HT1080 (cell line): ENCODE measurements around the gene NOX5. TPM values are rescaled to one million over a fixed set of nuclear protein-coding genes. Genes with fewer than 3 reads are reported as not detected.

Experiments
- DNase-seq: peaks from one replicate; pipeline ENCODE4 v3.0.0-alpha.2; 2015; ENCODE audit warnings: low read depth
- total RNA-seq: library from RNA; depleted of rRNA; stranded (reverse); fragments of >200 nt; shearing (Covaris generic); gene quantifications from 2 replicates; pipeline ENCODE4 v1.2.3, GENCODE V29; 2014

The NOX5 gene
- total RNA-seq, 1 experiment from 2014 or later = 0.03 TPM

DNA sequence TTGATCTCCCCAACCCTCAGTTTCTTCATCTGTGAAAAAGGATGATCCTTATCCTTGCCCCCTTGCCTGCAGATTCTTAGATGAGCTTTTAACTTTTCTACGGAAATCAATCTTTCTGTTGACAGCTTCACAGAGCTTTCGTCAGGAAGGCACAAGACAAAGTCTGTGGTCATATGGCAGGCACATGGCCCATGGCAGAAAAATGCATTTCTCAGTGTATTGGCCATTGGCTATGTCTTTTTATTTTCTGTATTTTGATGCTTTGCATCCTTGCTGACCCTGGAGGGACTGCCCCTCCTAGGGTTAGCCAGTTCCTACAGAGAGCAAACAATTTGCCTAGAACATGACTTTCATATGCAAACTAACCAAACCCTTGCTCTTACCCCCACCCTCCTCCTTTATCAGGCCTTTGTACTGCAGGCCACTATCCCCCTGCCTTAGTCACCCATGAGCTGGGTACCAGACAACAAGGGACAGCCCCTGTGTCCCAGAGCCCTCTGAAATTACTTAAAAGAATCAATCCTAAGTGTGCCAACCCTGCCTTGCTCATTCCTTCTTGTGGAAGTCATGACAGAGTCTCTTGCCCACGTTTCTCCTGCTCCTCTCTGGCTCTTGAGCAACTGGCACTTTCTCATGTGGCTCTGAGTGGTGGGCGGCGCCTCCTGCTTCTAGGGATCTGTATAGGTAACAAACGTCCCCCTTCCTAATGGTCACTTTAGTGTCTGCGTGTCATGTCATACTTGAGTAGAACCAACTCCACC is 24.1 kb upstream of the NOX5 start:
- no peak for DNase-seq

DNA sequence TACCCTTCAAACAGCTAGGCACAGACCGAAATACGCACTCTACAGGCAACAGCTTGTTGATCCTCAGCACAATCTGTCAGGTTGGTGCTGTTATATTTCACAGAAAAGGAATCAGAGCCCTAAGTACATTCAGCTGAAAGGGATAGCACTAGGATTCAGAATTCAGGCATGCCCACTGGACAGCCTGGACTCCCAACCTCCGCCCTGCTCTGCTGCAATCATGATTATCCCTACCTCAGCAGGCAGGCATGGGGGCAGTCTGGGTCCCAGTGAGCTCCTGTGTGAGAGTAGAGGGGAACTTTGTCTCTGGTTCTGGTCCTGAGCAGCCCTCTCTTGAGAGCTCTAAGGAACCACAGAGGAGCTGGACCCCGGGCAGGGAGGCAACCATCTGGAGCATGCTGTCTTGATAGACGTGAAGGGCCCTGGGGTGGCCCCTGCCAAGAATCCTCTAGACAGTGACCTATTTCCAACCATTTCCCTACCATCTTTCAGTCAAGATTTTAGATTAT is 23.4 kb upstream of the NOX5 start:
- DNase-seq = no peak

DNA sequence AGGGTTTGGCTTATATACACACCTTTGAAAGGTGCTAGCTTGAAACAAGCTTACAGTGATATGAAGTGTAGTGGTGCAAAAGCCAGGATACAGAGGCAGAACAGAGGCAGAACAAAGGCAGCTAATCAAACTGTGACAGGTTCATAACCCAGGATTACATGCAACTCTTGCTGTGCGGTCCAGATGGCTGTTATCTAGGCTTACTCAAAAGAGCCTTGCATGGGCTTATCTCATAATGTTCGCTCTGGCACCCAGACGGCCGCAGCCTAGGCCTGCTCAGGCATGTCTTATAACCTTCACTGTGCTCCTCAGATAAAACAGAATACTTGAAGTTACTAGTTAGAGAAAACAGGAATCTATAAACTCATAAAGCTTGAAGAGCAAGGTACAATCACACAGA is 22.8 kb upstream of the NOX5 start:
- no peak for DNase-seq

DNA sequence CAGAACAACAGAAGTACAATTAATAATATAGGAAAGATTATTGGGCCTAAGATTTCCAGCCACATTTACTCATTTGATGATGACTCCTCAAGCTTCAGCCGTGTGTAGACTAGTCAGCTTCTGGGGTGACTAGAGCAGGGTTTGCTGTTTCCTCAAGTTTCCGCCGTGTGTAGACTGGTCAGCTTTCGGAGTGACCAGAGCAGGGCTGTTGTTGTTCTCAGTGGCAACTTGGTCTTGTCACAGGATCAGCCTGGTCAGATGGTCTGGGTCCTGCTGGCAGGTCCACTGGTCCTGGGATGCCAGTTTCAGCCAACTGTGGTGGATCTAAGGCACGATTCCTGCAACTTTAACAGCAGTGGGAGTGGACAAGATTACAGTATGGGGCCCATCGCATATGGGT is 21.8 kb upstream of the NOX5 start:
- no peak for DNase-seq

DNA sequence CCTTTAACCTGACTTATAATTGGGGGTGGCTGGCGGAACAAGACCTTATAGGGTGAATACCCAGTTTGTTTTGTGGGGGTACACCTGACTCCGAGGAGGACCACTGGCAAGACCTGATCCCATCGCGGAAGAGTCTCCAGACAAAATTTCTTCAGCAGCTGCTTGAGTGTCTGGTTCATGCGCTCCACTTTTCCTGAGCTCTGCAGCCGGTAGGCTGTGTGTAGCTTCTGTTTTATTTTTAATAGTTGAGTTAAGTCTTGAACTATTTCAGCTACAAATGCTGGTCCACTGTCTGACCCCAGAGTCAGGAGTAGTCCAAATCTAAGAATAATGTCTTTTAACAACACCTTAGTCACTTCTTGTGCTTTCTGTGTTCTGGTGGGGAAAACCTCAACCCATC is 21.2 kb upstream of the NOX5 start:
- no peak for DNase-seq

DNA sequence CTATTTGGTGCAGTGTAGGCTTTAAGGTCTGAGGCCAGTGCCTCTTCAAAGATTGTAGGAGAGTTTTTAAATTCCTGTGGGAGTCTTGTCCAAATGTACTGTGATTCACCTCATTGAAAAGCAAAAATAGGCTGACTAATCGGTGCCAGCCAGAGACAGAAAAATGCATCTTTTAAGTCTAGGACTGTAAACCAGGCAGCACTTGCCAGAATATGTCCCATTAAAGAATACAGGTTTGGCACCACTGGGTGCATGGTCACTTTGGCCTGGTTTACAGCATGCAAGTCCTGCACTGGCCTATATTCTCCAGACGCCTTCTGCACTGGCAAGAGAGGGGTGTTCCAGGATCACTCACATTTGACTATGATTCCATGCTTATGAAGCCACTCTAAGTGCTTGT is 20.3 kb upstream of the NOX5 start:
- peak; percentile 35 for DNase-seq

DNA sequence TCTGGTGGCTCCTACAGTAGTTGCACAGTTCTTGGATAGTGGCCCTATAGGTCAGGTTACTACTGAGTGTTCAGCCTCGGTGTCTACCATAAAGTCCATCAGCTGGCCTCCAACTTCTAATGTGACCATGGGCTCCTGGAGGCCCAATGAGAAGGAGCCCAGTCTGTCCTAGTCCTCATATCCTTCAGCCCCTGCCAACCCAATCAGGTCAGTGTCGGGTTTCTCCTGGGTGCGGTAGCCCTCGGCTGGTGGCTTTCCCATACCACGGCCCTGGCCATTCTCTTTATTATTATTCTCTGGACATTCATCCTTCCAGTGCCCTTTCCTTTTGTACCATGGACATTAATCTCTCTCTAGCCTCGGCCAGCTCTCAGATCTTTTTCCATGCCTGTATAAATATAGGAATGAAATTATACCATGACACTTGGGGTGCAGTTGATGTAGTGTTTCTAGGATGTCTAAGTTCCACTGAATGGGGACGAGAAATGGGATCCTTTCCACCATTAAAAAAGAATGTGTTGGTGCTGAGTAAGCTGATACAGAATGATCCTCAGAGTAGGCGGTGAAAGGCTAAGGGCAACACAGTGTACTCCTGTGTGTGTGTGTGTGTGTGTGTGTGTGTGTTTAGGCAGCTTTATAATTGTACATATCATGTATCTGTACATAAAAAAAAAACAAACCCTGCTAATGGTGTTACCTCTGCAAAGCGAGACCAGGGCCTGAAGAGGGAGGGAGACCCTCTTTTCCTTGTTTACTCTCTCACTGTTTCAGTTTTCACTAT is 19.3 kb upstream of the NOX5 start:
- no peak for DNase-seq

DNA sequence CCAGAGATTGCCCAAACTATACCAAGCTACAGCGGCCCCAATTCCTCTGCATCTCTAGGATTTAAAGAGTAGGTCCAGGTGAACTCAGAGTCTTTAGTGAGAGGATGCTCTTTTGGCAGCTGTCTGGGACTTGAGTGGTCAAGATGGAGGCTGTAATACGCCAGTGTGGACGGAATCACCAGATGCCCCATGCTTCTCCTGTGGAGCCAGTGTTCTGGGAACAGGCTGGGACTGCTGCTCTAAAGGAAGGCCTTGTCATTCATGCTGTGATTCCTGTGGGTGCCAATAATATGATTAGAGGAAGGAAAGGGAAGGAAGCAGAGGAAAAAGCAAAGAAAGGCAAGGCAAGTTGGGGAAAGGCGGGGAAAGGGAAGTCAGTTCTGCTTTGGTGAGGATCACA is 17.4 kb upstream of the NOX5 start:
- no peak for DNase-seq

DNA sequence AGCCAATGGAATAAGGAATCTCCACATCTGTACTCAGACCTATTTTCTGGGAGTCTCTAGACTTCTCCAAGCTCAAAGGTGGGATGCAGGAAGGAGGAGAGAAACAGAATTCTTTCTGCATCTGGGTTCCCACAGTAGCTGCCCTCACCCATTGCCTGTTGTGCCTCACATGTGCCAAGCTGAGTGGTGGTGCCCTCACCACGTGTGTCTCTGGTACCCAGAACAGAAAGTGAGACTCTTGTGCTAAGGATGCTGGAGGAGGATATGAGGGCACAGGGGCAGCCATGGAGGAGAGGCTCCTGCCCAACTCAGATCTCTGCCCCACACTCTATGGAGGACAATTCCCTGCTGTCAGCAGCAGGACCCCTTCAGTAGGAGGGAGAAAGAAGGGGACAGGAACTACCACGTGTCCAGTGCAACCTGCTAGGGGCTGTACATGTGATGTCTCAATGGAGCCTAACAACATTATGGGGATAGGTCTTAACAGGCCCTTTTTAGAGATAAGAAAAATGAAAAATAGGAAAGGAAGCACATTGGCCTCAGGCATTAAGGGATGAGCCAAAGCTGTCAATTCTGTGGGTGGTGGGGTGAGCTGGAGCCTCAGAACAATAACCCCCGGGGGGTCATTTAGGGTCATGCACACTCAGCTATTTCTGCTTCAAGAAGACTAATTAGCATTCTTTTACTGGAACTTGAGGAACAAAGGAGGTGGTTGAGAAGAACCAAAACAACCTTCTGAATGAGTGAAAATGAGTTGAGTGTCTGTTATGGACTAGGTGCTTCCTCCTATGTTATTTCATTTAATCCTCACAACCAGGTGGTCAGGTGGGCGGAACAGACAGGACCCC is 16.3 kb upstream of the NOX5 start:
- no peak for DNase-seq

DNA sequence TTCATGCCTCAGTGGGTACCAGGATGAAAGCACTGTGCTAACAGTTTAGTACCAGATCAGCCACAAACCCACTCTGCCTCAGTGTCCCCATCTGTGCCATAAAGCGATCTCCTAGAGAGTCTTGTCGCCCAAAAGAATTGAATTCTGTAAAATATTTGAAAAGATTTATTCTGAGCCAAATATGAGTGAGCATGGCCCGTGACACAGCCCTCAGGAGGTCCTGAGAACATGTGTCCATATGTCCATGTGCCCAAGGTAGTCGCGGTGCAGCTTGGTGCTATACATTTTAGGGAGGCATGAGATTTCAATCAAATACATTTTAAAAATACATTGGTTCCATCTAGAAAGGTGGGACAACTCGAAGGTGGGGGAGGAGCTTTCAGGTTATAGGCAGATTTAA is 15.4 kb upstream of the NOX5 start:
- DNase-seq = no peak

DNA sequence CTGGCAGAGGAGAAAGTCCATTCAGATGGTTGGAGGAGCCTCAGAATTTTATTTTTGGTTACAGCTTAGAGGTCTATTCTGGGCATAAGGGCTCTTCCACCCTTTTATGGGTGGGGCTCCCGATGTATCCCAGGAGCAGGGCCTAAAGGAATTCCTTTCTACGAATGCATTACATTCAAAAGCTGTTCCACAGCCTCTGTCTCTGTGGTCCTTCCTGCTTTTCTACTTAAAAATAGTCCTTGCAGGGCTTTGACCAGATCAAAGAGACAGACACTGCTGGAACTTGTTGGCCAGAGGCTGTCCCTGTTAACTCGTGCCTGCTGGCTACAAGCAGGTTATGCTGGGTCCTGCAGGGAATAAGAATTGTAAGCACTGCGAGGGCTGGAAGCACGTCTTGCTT is 14.4 kb upstream of the NOX5 start:
- no peak for DNase-seq

DNA sequence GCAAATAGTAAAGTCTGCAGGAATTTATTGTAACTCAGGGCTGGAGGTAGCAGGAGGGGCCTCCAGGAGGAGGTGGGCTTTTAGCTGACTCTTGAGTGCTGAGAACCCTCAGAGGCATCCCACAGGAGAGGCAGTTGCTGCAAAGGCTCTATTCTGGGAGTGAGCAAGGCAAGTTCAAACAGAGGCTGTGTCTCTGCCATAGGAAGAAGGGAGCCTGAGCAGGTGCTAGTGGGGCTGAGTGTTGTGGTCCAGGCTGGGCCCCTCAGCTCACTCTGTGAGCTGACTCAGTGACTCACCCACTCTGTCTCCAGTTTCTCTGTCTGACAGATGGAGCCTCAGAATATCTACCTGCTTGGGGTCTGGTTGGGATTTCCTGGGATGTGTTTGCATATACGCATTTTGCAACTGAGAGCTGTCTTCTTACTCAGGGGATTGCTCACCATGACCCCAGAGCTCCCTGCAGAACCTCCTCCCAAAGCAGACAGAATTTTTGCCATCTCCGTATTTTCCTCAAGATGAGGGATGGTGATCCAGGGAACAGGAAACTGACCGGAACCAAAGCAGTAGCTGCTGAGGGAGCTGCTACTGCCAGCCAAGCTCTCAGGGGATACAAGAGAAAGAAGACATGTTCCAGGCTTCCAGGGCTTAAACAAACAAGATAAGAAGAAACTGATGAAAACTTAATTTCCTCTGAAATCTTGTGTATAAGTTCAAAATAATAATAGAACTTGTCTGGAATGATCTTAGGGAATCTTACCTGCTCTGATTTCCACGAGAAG is 13.6 kb upstream of the NOX5 start:
- DNase-seq = no peak

DNA sequence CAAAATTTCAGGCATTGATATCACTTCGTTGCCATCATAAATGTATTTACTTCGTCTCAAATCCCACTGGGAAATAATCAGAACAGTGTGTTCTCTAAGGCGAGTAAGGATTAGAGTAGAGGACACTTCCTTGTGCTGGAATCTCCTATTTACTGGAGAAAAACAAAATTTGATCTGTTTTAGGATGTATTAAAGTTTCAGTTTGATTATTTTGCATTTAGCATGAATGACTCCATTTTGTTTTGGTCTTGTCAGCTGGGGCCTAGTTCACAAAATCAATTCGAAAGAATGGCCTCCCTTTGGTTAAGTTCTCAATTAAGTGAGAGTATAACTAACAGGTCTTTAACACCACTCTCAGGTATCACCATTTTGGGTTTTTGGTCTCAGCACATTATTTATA is 11.7 kb upstream of the NOX5 start:
- DNase-seq = no peak

DNA sequence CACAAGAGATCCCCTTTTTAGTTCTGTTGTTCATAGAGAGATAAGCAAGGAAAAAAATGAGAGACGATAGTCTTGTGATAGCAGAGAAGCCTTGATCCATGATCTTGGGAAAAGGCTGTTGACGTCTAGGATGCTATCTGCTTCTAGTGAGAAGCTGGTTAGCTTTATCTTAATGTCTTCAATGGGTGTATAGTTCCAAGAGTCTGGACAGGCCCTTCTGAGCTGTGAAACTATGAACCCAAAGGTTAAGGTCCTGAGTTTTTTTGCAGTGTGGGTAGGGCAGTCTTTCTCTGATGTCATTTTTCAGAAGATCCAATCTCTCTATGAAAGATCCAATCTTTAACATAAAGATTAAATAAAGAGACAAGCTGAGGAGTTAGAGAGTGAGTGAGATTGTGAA is 10.5 kb upstream of the NOX5 start:
- DNase-seq = no peak

DNA sequence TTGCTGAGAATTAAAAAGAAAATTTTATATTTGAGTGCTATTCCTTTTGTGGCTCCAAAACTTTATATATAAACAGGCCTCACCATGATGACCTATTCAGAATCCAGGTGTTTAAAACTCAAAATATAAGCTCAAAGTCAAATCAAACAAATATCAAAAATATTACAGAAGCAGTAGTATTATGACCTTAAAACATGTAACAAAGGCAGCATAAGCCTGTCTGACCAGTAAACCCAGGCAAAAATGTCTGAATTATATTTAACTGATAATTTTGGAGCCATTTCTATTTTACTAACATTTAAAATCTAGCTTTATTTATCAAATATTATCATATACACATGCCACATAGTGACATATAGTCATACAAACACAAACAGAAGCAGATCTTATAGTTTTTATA is 6.4 kb upstream of the NOX5 start:
- DNase-seq = no peak

DNA sequence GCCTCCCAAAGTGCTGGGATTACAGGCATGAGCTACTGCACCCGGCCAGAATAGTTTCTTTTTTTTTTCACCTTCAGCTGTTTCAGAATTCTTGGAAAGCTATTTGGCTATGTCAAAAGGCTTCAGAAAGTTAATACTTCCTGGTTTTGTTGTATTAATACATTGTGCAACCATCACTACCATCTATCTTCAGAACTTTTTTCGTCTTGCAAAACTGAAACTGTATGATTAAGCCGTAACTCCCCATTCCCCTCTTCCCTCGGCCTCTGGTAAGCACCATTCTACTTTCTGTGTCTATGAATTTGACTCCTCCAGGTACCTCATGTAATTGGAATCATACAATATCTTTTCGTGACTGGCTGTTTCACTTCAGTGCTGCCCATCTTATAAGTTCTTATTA is 5.2 kb upstream of the NOX5 start:
- no peak for DNase-seq

DNA sequence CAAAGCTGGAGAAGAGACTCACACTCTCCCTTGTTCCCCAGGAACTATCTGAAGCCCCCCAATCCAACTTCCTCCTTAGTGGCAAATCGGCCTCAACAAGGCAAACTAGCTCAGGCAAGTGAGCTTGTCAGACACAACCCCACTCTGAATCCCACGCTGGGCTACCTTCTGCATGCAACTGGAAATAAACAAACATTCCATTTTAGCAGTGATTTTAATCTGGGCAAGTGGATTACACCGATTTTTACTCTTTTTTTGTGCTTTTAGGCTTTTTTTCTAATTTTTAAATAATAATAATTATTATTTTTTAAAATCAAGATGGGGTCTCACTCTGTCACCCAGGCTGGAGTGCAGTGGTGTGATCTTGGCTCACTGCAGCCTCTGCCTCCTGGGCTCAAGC is 2.9 kb upstream of the NOX5 start:
- DNase-seq = no peak

DNA sequence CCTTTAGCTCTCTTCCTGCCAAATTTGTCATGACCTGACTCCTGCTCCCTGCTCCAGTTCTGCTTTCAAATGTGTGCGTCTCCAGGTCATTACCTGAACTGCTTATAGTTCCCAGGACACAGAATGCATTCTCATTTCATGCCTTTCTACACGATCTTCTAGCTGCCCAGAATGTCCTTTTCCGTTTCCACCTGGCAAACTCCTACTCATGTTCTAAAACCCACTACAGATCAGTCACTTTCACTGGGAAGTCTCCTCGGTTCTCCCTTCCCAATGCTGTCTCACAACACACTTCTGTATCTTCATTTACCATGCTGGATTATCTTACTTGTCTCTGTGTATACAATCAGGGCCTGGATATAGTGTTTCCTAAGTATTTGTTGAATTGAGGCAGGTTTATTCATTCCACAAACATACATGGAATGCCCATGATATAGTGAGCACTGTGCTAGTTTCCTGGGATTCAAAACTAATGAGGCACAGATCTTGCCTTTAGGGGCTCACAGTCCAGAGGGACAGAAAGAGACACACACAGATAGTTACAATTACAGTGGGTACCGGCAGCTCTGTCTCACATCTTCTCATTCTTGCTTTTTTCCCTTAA is 1.6 kb upstream of the NOX5 start:
- DNase-seq = no peak

DNA sequence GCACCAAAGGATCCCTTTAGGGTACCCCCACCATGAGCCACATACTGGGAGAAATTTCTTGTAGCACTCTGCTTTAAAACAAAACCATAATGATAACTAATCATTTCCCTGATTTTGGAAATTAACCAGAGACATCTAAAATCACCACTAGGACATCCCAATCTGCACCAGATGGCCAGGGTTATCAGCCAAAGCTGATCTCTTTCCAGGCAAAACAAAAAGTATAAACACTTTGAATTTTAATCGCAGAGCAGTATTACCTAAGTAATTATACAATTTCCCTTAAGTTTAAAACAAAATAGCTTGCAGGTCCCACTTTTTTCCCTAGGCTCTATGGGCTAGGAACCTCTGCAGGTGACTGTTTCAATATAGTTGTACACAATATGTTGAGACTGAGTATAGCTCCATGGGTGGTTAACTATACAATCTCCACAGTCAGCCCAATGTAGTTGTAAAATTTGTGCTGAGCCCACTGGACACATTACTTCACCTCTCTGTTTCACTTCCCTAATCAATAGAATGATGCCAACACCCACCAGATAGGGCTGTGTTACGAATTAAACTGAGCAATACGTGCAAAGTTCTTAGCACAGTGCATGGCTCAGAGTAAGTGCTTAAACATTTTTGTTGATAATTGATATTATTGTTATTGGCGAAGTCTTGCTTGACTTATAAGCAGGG is 629 bp upstream of the NOX5 start:
- DNase-seq = no peak

DNA sequence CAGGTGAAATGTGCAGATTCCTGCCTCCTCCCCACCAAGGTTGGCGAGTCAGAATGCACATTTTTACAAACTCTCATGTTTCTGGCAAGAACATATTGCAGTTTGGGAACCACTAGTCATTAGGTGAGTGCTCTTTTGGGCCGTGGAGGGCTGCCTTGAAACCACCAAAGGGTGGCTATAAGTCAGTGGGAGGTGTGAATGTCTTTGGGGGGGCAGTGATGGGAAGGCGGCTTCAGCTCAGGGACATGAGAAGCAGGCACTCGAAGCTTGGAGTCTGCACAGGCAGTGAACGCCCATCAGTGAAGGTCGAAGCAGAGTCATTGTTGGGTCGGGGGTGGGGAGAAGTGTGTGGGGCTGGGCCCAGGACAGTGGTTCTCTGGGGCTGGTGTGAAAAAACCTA is 1.1 kb downstream of the NOX5 start:
- no peak for DNase-seq
